ENCODE measurements around the gene TPRG1L.
"Not testable (repeated sequence)": the region's sequence is repeated elsewhere in the genome, so short reads cannot be mapped to it uniquely, and the experiment has no call there.

TPRG1L gene

DNA sequence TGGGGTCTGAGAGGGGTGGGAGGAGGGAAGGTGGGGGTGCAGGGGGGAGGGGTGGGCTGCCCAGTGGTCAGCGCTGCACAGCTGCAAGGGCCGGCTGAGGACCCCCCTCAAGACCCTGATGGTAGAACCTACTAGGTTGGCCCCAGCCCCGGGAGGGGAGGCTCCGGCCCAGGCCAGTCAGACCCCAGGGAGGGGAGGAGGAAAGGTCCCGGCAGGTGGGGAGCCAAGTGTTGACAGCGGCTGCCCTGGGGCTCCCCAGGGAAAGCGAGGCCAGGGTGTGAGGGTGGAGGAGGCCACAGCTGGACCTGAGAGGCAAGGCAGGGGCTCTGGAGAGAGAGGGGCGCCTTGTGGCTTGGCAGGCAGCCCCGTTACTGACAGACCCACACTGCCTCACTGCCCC is 44.6 kb upstream of the TPRG1L start:
- Histone ChIP-seq H3K27ac (replicated peaks) (no peak overlapping the region), H3K4me3 (replicated peaks; ENCODE audit: insufficient read depth, low read length) (no peak overlapping the region), H3K27me3 (ENCODE audit: insufficient read depth, poor library complexity, severe bottlenecking) (no peaks in the 10 kb centered on the region)
- DNase-seq (ENCODE audit: low read depth in 1 of 2, low spot score in 1 of 2): no peak
- TF ChIP-seq SPI1 (IDR thresholded peaks at IDR 0.05; ENCODE audit: borderline replicate concordance, low read depth) (no peak), POLR2AphosphoS5 (IDR thresholded peaks at IDR 0.05; ENCODE audit: low read depth) (no peak), GABPA (IDR thresholded peaks at IDR 0.05; ENCODE audit: low read depth) (no peak)
- TF ChIP-seq, protein P1, sequence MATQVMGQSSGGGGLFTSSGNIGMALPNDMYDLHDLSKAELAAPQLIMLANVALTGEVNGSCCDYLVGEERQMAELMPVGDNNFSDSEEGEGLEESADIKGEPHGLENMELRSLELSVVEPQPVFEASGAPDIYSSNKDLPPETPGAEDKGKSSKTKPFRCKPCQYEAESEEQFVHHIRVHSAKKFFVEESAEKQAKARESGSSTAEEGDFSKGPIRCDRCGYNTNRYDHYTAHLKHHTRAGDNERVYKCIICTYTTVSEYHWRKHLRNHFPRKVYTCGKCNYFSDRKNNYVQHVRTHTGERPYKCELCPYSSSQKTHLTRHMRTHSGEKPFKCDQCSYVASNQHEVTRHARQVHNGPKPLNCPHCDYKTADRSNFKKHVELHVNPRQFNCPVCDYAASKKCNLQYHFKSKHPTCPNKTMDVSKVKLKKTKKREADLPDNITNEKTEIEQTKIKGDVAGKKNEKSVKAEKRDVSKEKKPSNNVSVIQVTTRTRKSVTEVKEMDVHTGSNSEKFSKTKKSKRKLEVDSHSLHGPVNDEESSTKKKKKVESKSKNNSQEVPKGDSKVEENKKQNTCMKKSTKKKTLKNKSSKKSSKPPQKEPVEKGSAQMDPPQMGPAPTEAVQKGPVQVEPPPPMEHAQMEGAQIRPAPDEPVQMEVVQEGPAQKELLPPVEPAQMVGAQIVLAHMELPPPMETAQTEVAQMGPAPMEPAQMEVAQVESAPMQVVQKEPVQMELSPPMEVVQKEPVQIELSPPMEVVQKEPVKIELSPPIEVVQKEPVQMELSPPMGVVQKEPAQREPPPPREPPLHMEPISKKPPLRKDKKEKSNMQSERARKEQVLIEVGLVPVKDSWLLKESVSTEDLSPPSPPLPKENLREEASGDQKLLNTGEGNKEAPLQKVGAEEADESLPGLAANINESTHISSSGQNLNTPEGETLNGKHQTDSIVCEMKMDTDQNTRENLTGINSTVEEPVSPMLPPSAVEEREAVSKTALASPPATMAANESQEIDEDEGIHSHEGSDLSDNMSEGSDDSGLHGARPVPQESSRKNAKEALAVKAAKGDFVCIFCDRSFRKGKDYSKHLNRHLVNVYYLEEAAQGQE (IDR thresholded peaks at IDR 0.05; ENCODE audit: insufficient replicate concordance, low read depth): no peak
- TF ChIP-seq, protein P2, sequence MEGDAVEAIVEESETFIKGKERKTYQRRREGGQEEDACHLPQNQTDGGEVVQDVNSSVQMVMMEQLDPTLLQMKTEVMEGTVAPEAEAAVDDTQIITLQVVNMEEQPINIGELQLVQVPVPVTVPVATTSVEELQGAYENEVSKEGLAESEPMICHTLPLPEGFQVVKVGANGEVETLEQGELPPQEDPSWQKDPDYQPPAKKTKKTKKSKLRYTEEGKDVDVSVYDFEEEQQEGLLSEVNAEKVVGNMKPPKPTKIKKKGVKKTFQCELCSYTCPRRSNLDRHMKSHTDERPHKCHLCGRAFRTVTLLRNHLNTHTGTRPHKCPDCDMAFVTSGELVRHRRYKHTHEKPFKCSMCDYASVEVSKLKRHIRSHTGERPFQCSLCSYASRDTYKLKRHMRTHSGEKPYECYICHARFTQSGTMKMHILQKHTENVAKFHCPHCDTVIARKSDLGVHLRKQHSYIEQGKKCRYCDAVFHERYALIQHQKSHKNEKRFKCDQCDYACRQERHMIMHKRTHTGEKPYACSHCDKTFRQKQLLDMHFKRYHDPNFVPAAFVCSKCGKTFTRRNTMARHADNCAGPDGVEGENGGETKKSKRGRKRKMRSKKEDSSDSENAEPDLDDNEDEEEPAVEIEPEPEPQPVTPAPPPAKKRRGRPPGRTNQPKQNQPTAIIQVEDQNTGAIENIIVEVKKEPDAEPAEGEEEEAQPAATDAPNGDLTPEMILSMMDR (IDR thresholded peaks at IDR 0.05; ENCODE audit: insufficient read depth, low read length): no peak

DNA sequence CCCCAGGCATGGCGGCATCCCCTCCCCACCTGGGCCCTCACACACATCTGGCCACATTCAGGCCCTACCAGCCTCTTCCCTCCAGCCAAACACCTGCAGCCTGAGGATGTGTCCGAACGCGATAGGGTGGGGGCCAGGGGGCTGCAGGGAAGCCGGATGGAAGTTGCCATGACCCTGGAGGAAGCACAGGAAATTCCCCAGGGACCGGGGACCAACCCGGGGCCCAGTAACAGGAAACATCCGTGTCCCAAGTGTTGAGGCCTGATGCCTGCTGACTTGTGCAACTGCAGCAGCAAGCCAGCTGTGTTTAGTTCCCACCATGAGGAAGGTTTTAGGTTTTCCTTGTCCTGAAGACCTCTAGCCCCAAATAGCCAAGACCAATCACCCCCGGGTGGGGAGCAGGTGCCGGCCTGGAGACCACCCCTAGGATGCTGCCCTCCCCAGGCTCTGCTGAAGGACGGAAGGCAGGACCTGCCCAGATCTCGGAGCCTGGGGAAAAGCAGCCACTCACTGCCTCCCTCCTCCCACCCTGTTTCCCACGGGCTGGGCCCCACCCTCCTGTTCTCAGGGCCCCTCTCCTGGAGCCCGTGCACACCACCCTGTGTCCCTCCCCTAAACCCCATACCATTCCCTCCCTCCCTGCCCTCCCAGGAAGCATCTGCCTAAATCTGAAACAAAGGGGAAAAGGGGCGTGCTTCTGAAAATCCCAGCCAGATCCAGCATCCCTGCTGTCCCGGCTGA is 43.3 kb upstream of the TPRG1L start:
- DNase-seq (ENCODE audit: low read depth in 1 of 2, low spot score in 1 of 2): no peak

DNA sequence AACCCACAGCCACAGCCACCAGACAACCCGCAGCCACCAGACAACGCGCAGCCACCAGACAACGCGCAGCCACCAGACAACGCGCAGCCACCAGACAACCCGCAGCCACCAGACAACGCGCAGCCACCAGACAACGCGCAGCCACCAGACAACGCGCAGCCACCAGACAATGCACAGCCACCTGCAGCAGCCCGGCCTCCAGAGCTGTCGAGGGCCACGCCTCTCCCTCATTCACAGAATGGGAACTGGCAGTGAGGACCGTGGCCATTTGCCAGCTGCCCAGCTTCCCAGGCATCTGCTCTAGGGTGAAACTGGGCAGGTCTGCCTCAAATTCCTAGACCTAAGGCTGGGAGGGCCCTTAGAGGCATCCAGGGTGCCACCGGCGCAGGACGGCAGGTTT is 41.1 kb upstream of the TPRG1L start:
- H3K4me3 ChIP-seq (replicated peaks; ENCODE audit: insufficient read depth, low read length); H3K27ac ChIP-seq (replicated peaks); DNase-seq (ENCODE audit: low read depth in 1 of 2, low spot score in 1 of 2); H3K27me3 ChIP-seq (ENCODE audit: insufficient read depth, poor library complexity, severe bottlenecking): not testable (repeated sequence)

More for the DNA sequence above, 43.3 kb upstream of the TPRG1L start:
- H3K27ac ChIP-seq (replicated peaks): no peak overlapping the region
- H3K4me3 ChIP-seq (replicated peaks; ENCODE audit: insufficient read depth, low read length): no peak overlapping the region
- TF ChIP-seq SPI1 (IDR thresholded peaks at IDR 0.05; ENCODE audit: borderline replicate concordance, low read depth): no peak
- TF ChIP-seq, protein P2 (IDR thresholded peaks at IDR 0.05; ENCODE audit: insufficient read depth, low read length): no peak
- TF ChIP-seq, protein P1 (IDR thresholded peaks at IDR 0.05; ENCODE audit: insufficient replicate concordance, low read depth): no peak
- TF ChIP-seq GABPA (IDR thresholded peaks at IDR 0.05; ENCODE audit: low read depth): no peak
- TF ChIP-seq POLR2AphosphoS5 (IDR thresholded peaks at IDR 0.05; ENCODE audit: low read depth): no peak
- H3K27me3 ChIP-seq (ENCODE audit: insufficient read depth, poor library complexity, severe bottlenecking): no peaks in the 10 kb centered on the region

DNA sequence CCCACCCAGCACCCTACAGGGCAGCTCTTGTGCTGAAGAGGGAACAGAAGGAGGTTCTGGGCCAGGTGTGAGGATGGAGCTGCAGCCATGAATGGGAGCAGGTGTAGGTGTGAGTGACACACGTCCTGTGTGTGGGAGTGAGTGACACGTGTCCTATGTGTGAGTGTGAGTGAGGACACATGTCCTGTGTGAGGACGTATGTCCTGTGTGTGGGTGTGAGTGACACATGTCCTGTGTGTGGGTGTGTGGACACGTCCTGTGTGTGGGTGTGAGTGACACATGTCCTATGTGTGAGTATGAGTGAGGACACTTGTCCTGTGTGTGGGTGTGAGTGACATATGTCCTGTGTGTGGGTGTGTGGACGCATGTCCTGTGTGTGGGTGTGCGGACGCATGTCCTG is 39.9 kb upstream of the TPRG1L start:
- no peaks in the 10 kb centered on the region for H3K27me3 ChIP-seq (ENCODE audit: insufficient read depth, poor library complexity, severe bottlenecking)
- DNase-seq (ENCODE audit: low read depth in 1 of 2, low spot score in 1 of 2): no peak
- H3K27ac ChIP-seq (replicated peaks): no peak overlapping the region
- no peak overlapping the region for H3K4me3 ChIP-seq (replicated peaks; ENCODE audit: insufficient read depth, low read length)
- TF ChIP-seq, protein P2 (IDR thresholded peaks at IDR 0.05; ENCODE audit: insufficient read depth, low read length): no peak
- TF ChIP-seq POLR2AphosphoS5 (IDR thresholded peaks at IDR 0.05; ENCODE audit: low read depth) (no peak), SPI1 (IDR thresholded peaks at IDR 0.05; ENCODE audit: borderline replicate concordance, low read depth) (no peak), GABPA (IDR thresholded peaks at IDR 0.05; ENCODE audit: low read depth) (no peak)
- TF ChIP-seq, protein P1 (IDR thresholded peaks at IDR 0.05; ENCODE audit: insufficient replicate concordance, low read depth): no peak

DNA sequence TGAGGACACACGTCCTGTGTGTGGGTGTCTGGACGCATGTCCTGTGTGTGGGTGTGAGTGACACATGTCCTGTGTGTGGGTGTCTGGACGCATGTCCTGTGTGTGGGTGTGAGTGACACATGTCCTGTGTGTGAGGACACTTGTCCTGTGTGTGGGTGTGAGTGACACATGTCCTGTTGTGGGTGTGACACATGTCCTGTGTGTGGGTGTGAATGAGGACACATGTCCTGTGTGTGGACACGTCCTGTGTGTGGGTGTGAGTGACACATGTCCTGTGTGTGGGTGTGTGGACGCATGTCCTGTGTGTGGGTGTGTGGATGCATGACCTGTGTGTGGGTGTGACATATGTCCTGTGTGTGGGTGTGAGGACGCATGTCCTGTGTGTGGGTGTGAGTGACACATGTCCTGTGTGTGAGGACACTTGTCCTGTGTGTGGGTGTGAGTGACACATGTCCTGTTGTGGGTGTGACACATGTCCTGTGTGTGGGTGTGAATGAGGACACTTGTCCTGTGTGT is 39.4 kb upstream of the TPRG1L start:
- not testable (repeated sequence) for H3K27ac ChIP-seq (replicated peaks); H3K27me3 ChIP-seq (ENCODE audit: insufficient read depth, poor library complexity, severe bottlenecking); H3K4me3 ChIP-seq (replicated peaks; ENCODE audit: insufficient read depth, low read length); DNase-seq (ENCODE audit: low read depth in 1 of 2, low spot score in 1 of 2)

All from HL-60 (cell line).